ENCODE data around the gene SYCP2. TPM values are rescaled to one million over a fixed set of nuclear protein-coding genes. Genes with fewer than 3 reads are reported as not detected.

The SYCP2 gene
- total and polyA plus RNA-seq, 4 donors, result 1.0 to 6.7 (median 2.5) TPM

DNA sequence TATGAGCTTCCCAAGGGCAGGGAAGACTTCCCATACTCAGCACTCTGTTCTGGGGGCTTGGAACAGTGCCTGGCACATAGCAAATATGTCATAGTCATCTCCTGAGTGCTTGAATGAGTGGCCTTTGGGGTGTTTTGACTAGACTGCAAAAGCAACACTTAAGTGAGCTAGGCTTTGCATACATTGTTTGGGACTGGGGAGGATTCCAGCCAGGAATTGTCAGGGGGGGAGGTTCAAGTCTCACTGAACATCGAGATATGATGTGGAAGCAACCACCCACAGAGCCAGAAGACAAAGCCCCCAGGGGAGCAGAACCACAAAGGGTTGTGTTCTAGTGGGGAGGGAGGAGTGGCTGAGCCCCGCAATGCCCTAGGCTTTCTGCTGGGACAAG, 98.4 kb downstream of the SYCP2 start:
- Histone ChIP-seq H3K4me1 (ENCODE audit: control insufficient read depth in 5 of 5, insufficient read depth in 5 of 5, low read length in 5 of 5) (peaks cover 4 to 31% (median 9%) of the 10 kb centered on the region in 5 donors), H3K9me3 (ENCODE audit: control insufficient read depth in 4 of 4, insufficient read depth in 3 of 4, low read length in 3 of 4) (no peaks in the 10 kb centered on the region), H3K27ac (ENCODE audit: low read depth in 1 of 2, low read length in 1 of 2) (no peak overlapping the region), H3K4me3 (no peak overlapping the region), H3K9ac (ENCODE audit: insufficient read depth in 1 of 2, low read length in 2 of 2) (no peak overlapping the region), H3K36me3 (ENCODE audit: control insufficient read depth in 4 of 4, insufficient read depth in 4 of 4, low read length in 4 of 4) (no peaks in the 10 kb centered on the region), H3K27me3 (ENCODE audit: control insufficient read depth in 3 of 3, insufficient read depth in 3 of 3, low read length in 2 of 3) (no peaks in the 10 kb centered on the region)
- DNase-seq (peak; percentile 51 to 79 (median 71)), ATAC-seq (ENCODE audit: insufficient read depth, low FRiP score) (no peak)
- TF ChIP-seq, protein P1, sequence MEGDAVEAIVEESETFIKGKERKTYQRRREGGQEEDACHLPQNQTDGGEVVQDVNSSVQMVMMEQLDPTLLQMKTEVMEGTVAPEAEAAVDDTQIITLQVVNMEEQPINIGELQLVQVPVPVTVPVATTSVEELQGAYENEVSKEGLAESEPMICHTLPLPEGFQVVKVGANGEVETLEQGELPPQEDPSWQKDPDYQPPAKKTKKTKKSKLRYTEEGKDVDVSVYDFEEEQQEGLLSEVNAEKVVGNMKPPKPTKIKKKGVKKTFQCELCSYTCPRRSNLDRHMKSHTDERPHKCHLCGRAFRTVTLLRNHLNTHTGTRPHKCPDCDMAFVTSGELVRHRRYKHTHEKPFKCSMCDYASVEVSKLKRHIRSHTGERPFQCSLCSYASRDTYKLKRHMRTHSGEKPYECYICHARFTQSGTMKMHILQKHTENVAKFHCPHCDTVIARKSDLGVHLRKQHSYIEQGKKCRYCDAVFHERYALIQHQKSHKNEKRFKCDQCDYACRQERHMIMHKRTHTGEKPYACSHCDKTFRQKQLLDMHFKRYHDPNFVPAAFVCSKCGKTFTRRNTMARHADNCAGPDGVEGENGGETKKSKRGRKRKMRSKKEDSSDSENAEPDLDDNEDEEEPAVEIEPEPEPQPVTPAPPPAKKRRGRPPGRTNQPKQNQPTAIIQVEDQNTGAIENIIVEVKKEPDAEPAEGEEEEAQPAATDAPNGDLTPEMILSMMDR (IDR thresholded peaks at IDR 0.05; ENCODE audit: control extremely low read depth, extremely low read depth), result no peak
- 50 to 84% methylated on average over 2 of the region's 2 CpGs for WGBS, 2 donors

DNA sequence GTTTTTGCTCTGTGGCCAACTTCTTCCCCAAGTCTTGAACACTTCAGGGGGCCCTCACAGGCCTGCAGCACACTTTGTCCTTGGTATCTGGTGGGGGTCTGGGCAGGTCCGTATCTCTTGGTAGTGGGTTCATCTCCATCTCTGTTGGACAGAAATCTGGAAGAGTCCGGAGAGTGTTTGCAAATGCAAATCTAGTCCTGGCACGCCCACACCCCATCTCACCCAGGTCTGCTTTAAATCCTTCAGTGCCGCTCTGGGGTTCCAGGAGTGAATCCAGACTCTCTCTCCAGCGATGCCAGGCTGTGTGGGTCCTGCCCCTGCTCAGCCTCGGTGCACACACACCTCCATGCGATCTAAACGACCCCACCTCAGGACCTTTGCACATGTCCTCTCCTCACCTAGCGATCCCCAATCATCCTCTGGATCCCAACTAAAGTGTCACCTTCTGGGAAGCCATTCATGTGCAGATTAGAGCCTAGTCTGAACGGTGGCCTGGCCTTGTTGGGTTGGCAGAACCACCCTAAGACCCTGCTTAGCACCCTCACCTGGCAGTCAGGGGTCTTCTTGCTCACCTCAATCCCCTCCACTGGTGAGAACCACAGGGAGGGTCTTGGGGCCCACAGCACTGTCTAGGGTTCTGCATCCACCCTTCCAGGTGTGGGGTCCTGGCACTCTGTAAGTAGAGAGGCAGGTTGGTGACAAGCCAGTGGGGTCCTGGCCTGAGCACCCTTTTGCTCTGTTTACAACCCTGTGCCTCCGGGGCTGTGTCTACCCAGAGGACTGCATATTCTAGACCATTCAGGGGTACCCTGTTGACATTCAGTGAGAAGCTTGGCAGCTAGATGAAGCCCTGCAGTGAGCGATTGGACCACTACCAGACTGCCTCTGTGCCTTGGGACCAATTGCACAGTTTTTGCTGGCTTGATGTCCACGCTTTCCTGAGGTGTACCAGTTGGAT, 100.8 kb downstream of the SYCP2 start:
- H3K4me1 ChIP-seq (ENCODE audit: control insufficient read depth in 5 of 5, insufficient read depth in 5 of 5, low read length in 5 of 5), result peaks cover 4 to 31% (median 9%) of the 10 kb centered on the region in 5 donors
- TF ChIP-seq, protein P1 (IDR thresholded peaks at IDR 0.05; ENCODE audit: control extremely low read depth, extremely low read depth), result no peak
- no peaks in the 10 kb centered on the region for H3K36me3 ChIP-seq (ENCODE audit: control insufficient read depth in 4 of 4, insufficient read depth in 4 of 4, low read length in 4 of 4)
- H3K9me3 ChIP-seq (ENCODE audit: control insufficient read depth in 4 of 4, insufficient read depth in 3 of 4, low read length in 3 of 4), result no peaks in the 10 kb centered on the region
- peaks cover 0 to 9% (median 0%) of the 10 kb centered on the region in 3 donors for H3K27me3 ChIP-seq (ENCODE audit: control insufficient read depth in 3 of 3, insufficient read depth in 3 of 3, low read length in 2 of 3)
- 87 to 91% methylated on average over 13 of the region's 13 CpGs for WGBS, 2 donors
- ATAC-seq (ENCODE audit: insufficient read depth, low FRiP score) (no peak), DNase-seq (no peak)
- no peak overlapping the region for H3K9ac ChIP-seq (ENCODE audit: insufficient read depth in 1 of 2, low read length in 2 of 2)
- H3K27ac ChIP-seq (ENCODE audit: low read depth in 1 of 2, low read length in 1 of 2), result no peak overlapping the region
- no peak overlapping the region for H3K4me3 ChIP-seq

DNA sequence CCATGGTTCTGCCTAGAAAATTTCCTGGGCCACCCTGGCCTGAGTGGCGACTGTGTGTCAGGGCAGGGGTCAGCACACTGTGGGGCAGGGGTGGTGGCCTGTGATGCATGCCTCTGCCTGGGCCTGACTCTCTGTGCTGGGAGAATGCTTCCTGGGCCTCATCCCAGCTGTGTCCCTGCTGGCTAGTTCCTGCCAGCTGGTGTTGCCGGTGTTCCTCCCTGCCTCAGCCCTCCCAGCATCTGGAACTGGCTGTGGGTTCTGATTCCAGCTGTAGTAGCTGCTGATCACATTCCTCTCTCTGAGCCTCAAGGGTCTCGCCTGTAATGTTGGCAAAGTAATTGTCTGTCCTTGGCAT, 101.5 kb downstream of the SYCP2 start:
- TF ChIP-seq, protein P1 (IDR thresholded peaks at IDR 0.05; ENCODE audit: control extremely low read depth, extremely low read depth), result no peak
- 63 to 64% methylated on average over 3 of the region's 3 CpGs for WGBS, 2 donors
- peak; percentile 29 to 47 (median 46) for DNase-seq
- Histone ChIP-seq H3K27ac (ENCODE audit: low read depth in 1 of 2, low read length in 1 of 2) (peak overlapping the region in 1 of 2 donors; percentile 4), H3K9ac (ENCODE audit: insufficient read depth in 1 of 2, low read length in 2 of 2) (no peak overlapping the region), H3K4me1 (ENCODE audit: control insufficient read depth in 5 of 5, insufficient read depth in 5 of 5, low read length in 5 of 5) (peaks cover 4 to 30% (median 7%) of the 10 kb centered on the region in 5 donors), H3K9me3 (ENCODE audit: control insufficient read depth in 4 of 4, insufficient read depth in 3 of 4, low read length in 3 of 4) (no peaks in the 10 kb centered on the region), H3K27me3 (ENCODE audit: control insufficient read depth in 3 of 3, insufficient read depth in 3 of 3, low read length in 2 of 3) (peaks cover 0 to 12% (median 0%) of the 10 kb centered on the region in 3 donors), H3K4me3 (no peak overlapping the region), H3K36me3 (ENCODE audit: control insufficient read depth in 4 of 4, insufficient read depth in 4 of 4, low read length in 4 of 4) (no peaks in the 10 kb centered on the region)
- no peak for ATAC-seq (ENCODE audit: insufficient read depth, low FRiP score)
